Tibial nerve (tissue), 4 donors: ENCODE results near the gene XPC.

ENCODE experiments used
- EP300 ChIP-seq, 2 donors: sonication (generic); formaldehyde crosslinking; IDR thresholded peaks; one replicate each; pipeline ENCODE4 v1.6.1; 2017; ENCODE audit warnings: antibody characterized with exemption in 2 of 2, mild to moderate bottlenecking in 1 of 2
- POLR2A ChIP-seq, 2 donors: fragments of 450-650 bp; IDR thresholded peaks; one replicate each; pipeline ENCODE4 v1.6.1; 2017; ENCODE audit warnings: antibody characterized with exemption in 2 of 2, mild to moderate bottlenecking in 2 of 2, moderate library complexity in 2 of 2
- TF ChIP-seq, protein P1 (sequence below), 5 experiments: fragments of 200-600 bp in 3 of 5; fragments of 450-650 bp in 2 of 5; sonication (generic) in 3 of 5; IDR thresholded peaks; one replicate each; pipeline ENCODE4 v1.5.1; 2016 to 2019; ENCODE audit warnings: antibody characterized with exemption in 5 of 5, mild to moderate bottlenecking in 3 of 5, moderate library complexity in 2 of 5

GRCh38 chr3:14183015-14183577, 4.7 kb upstream of the XPC start:
- TF ChIP-seq, protein P1, sequence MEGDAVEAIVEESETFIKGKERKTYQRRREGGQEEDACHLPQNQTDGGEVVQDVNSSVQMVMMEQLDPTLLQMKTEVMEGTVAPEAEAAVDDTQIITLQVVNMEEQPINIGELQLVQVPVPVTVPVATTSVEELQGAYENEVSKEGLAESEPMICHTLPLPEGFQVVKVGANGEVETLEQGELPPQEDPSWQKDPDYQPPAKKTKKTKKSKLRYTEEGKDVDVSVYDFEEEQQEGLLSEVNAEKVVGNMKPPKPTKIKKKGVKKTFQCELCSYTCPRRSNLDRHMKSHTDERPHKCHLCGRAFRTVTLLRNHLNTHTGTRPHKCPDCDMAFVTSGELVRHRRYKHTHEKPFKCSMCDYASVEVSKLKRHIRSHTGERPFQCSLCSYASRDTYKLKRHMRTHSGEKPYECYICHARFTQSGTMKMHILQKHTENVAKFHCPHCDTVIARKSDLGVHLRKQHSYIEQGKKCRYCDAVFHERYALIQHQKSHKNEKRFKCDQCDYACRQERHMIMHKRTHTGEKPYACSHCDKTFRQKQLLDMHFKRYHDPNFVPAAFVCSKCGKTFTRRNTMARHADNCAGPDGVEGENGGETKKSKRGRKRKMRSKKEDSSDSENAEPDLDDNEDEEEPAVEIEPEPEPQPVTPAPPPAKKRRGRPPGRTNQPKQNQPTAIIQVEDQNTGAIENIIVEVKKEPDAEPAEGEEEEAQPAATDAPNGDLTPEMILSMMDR (IDR thresholded peaks at IDR 0.05), result no peak
- TF ChIP-seq POLR2A (IDR thresholded peaks at IDR 0.05) (no peak), EP300 (IDR thresholded peaks at IDR 0.05) (no peak)
